CD4-positive, alpha-beta T cell treated with Interleukin-6 for 4 hours (primary cell): ENCODE data around the gene LPCAT4.

Source experiments
- DNase-seq: peaks from one replicate; pipeline ENCODE4 v3.0.0-alpha.2; 2020; ENCODE audit warnings: mixed read lengths

LPCAT4 gene

DNA sequence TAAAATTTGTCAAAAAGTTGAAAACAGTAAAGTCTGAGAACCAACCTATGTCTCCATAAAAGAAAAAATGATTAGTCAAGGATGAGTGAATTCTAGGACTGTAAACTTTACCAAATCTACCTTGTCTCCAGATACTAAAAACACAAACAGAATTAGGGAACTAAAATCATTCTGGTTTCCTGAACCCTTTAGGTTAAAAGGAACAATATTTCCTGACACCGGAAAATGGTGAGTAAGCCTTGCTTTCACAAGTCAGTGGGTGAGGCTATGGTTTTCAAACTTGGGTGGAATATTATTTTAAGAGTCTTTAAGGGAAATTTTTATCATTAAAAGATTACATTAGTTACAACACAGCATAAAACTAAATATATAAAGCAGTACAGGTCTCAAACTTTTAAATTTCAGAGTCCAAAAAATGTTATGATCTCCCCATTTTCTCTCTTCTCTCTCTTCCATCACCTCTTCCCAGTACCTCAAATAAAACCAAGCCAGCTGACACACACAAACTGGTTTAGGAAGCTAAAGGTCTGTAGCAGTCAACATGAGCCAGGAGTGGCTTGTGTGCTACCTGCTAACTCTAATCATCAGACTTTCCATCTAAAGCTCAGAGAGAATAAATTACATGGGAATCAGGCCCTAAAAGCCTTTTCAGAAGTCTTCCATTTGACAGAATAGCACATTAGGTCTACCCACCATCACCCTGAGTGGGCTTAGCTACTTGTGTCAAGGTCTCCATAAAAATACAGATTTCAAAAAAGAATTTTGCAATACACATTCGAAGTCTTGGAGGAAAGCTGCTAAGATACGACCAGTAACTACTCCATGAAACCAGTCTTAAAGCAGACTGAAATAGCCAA lies 31.6 kb downstream of the LPCAT4 start:
- DNase-seq: no peak

DNA sequence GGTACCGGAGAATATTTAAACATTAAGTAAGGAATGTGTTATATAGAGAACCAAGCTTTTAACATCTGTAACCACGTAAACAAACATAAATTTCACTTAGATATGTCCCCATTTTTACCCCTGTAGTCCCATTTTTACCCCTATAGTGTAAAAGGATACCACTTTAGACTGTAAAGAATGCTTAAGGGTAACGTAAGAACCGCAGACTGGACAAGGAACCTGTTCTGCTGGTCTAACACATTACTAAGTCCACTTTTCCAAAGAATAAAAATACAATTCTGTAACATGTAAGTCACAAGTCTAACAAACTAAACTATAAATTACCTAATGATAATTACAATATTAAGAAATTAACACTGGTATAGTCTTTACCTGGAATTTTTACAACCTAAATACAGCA lies 32.3 kb downstream of the LPCAT4 start:
- no peak for DNase-seq

DNA sequence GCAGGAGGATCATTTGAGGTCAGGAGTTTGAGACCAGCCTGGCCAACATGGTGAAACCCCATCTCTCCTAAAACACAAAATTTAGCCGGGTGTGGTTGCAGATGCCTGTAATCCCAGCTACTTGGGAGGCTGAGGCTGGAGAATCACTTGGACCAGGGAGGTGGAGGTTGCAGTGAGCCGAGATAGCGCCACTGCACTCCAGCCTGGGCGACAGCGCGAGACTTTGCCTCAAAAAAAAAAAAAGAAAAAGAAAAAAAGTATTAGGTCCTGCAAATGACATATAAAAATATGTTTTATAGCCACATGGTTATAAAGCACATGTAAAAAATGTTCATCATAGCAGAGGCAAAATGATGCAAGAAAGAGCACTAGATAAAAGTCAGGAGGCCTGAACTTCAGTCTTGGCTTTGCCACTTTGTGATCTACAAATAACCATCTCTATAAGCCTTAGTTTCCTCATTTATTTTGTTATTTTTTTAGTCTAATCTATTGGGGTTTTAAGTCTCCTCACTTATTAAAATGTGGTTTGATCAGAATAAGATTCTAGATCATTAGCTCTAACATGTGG lies 34.4 kb downstream of the LPCAT4 start:
- DNase-seq: no peak

DNA sequence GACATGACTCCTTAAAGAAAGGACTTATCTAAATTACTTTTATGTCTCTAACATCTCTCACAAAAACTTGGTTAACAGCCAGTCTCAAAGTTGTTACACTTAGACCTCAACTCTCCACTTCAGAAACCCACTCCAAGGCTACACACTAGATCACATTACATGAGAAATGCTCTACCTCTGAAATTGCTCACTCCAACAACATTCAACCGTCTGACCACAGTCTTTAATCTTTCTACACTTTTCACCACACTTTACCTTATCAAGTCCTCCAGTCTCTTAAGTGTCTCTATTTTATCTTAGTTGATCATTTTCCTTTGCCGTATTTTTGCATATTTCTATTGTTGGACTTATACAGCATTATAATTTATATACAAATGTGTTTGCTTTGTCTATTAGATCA lies 35.2 kb downstream of the LPCAT4 start:
- peak; percentile 23 for DNase-seq

DNA sequence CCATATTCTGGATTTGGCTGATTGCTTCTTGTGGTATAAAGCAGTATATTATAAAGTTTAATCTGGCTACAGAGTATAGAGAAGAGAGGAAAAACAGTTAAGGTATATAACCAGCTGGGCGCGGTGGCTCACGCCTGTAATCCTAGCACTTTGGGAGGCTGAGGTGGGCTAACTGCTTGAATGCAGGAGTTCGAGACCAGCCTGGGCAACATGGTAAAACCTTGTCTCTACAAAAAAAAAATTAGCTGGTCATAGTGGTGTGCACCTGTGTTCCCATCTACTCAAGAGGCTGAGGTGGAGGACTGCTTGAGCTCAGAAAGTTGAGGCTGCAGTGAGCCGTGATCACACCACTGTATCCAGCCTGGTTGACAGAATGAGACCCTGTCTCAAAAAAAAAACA lies 36.7 kb downstream of the LPCAT4 start:
- DNase-seq: no peak

DNA sequence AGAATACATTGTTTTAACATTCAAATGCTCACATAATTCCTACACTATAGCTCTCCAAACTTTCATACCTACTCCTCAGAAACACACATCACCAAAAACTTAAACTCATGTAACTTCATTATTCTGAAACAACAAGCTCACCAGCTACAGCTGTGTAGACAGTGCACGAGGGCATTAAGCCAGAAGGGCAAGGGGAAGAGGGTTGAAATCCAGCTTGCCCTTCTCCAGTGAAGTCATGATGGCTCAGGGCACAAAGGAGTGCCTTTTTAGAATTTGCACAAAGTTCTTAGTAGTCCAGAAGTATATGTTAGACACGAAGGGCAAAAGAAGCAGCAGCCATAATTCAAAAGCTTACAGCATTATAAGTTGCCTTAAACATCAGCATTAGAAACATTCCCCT lies 38.0 kb downstream of the LPCAT4 start:
- DNase-seq: no peak

DNA sequence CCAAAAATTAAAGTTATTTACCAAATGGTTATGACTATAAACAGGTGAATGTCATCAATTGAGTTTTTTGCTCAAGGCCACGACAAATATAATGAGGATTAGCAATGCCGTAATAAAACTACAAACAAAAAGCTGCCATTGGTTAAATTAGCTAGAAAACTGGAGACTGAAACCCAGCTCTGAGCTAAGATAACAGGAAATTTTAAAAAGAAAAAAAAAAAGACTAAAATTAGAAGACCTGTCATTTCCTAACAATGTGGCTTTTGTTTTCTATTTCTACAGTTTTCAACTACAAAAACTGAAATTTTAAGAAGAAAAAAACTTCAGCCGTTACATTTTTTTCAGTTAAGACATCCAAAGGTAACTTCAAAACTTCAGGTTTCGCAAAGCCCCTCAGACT lies 39.1 kb downstream of the LPCAT4 start:
- DNase-seq: no peak

DNA sequence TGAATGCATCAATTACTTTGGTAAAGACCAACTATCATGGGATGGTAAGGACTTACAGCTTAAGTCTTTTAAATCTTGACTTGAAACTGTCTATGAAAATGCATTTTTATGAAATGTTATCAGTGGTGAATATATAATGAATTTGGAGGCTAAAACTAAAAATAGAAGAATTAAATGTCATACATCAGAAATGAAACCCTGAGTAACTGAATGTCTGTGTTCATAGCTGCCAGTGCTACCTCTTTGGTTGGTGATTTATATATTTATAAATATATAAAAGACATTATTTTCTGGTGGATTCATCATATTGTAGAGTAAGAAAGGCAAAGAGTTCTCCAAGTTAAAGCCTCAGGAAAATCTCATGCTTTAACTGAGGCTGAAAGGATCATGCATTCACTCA lies 41.6 kb downstream of the LPCAT4 start:
- DNase-seq: no peak

DNA sequence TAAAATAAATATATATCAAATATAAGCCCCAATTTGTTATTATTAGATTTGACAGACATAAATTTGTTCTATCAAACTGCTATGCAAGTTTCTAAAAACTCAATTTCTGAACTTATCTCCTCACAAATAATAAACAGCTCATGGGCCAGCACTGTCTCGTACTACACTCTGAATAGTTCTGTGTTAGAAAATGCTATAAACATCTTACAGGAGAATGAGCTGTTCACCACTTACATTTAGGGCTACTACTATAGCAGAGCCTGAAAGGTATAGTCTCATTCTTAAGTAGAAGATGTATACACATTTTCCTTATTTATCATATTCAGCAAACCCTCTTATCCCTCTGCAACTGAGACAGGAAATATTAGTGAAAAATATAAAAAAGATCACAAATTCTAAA lies 42.1 kb downstream of the LPCAT4 start:
- DNase-seq: no peak

DNA sequence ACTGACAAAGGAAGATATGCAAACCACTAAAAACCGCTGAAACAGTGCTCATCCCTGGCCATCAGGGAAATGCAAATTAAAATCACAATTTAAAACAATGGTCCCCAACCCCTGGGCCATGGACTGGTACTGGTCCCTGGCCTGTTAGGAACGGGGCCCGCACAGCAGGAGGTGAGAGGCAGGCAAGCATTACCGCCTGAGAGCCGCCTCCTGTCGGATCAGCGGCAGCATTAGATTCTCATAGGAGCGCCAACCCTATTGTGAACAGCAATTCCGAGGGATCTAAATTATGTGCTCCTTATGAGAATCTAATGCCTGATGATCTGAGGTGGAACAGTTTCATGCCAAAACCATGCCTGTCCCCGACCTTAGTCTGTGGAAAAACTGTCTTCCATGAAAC lies 43.8 kb downstream of the LPCAT4 start:
- DNase-seq: no peak

DNA sequence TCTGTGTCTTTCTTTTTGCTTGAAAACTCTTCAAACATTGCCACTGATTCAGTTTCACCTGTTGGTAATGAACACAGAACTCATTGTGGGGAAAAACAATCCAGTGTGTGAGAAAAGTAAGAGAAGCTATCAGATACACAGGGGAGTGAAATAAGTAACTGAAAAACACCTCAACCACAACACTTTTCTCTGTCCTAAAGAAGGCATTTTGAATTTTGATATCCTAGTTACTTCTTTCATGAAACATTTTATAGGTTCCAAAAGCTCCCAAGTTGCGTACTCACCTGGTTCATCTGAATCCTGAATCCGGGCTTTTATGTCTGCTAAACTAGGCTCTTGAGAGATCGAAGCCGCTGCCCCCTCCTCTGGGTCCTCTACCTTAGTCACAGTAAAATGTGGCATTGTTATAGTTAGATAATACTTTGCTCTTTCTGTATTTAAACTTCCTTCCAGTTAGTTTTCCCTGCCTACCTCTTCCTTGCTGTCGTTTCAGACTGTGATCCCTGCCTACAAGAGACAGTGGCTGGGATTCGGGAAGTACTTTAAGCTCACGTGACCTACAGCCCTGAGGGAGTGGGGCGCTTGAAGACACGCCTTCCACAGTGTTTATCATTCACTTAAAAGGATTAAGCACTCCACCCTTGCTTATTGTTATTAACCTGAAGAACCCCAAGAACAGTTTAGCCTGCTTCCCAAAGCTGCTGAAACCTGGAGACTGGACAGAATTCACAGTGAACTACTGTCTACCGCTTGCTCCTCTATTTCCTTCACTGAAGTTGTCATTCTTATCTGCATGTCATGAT lies 48.5 kb downstream of the LPCAT4 start:
- DNase-seq: peak; percentile 40

DNA sequence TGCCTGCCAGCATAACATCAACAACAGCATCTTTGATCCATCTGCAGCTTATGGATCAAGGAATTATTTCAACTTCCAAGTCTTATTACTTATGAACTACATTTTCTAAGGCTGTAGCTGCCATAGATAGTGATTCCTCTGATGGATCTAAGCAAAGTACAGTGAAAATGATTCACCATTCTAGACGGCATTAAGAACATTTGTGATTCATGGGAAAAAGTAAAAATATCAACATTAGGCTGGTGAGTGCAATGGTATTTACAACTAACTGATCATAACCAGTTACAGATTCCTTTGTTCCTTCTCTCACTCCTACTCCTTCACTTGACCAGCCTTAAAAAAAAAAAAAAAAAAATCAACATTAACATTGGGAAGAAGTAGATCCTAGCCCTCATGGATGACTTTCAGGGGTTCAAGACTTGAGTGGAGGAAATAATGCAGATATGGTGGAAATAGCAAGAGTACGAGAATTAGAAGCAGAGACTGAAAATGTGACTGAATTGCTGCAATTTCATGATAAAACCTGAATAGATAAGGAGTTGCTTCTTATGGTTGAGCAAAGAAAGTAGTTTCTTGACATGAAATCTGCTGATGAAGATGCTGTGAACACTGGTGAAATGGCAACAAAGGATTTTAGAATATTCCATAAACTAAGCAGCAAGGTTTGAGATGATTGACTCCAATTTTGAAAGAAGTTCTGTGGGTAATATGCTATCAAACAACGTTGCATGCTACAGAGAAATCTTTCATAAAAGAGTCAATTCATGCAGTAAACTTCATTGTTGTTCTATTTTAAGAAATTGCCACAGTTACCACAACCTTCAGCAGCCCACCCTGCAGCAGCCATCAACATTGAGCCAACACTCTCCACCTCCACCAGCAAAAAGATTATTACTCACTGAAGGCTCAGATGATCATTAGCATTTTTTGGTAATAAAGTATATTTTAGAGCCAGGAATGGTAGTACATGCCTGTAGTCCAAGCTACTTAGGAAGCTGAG lies 52.2 kb downstream of the LPCAT4 start:
- DNase-seq: no peak

DNA sequence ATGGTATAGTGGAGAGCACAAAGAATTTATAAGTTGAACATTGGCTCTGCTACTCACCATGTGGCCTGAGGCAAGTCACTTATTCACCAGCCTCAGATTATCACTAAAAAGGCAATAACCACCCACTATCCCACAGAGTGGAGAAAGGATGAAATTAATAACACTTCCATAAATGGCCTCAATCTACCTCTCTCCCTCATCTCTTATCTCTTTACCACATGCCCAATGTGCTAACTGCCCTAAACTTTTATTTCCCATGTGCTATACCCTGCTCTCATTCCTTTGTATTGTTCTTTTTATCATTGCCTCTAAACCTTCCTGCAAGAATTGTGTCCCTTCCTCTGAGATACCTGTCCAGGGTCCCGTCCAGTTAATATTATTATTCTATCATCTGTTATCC lies 55.4 kb downstream of the LPCAT4 start:
- no peak for DNase-seq
